GM04503 (cell line): Measurements from ENCODE around the gene TBC1D8.
"Not testable (repeated sequence)": the region's sequence is repeated elsewhere in the genome, so short reads cannot be mapped to it uniquely, and the experiment has no call there.

Source experiments
- DNase-seq: peaks from one replicate; pipeline ENCODE4 v3.0.0-alpha.2; 2012; ENCODE audit warnings: low read depth

Gene TBC1D8

DNA sequence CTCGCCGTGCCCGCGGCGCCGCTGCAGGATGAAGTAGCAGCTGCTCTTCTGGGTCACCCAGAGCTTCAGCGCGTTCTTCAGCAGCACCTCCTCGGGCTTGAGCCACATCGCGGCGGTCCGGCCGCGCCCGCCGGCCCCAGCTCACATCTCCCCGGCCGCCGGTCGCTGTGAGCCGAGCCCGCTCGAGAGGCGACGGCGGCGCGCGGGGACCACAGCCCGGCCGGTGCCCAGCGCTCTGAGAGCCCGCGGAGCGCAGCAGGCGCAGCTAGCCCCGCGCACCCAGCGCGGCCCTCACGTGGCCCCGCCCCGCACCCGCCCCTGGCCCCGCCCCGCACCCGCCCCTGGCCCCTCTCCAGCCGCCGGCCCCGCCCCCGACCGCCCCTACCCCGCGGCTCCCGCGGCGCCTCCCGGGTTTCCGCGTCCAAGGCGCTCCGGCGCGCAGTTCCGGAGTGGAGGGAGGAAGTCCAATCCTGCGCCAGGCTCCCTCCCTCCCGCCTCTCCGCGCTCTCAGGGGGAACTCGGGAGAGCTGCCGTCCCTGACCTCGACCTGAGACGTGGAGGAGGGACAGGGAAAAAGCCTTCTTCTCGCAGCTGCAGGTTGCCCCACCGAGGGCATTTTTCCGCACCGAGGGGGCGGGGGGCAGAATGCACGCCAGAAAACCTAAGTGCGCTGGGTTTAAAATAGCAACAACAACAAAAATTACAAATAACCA, at the start of gene TBC1D8:
Gene TBC1D8 (minus strand): TSS at position 237 of the 713 bp plus-strand sequence. CDS start 129 bp downstream, at position 108.
- DNase-seq: no peak

DNA sequence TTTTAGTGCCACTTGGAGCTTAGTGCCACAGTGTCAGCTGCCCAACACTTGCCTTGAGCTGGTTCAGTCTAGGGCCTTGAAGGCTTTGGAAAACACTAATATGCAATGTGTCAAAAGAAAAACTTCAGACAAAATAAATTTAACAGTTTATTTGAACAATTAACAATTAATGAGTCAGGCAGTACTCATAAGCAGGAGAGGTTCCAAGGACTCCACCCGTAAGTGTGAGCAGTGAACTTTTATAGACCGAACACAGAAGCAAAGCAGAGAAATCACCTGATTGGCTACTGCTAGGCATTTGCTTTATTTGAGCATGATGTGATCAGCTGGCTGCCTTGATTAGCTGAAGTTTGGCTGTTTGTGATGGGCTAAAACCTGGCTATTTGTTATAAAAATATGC, 49.5 kb upstream of the TBC1D8 start:
- DNase-seq: no peak

DNA sequence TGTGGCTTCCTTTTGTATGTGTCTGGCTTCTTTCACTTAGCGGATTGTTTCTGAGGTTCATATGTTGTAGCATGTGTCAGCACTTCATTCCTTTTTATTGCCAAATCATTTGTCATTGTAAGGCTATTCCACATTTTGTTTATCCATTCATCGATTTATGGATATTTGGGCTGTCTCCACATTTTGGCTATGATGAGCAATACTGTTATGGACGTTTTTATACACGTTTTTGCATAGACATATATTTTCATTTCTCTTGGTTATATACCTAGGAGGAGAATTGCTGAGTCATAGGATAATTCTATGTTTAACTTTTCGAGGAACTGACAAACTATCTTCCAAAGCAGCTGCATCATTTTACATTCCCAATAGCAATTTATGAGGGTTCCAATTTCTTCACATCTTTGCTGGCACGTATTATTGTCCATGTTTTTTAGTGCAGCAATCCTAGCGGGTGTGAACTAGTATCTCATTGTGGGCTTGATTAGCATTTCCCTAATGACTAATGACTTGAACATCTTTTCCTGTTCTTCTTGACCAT, 48.1 kb upstream of the TBC1D8 start:
- DNase-seq: no peak

DNA sequence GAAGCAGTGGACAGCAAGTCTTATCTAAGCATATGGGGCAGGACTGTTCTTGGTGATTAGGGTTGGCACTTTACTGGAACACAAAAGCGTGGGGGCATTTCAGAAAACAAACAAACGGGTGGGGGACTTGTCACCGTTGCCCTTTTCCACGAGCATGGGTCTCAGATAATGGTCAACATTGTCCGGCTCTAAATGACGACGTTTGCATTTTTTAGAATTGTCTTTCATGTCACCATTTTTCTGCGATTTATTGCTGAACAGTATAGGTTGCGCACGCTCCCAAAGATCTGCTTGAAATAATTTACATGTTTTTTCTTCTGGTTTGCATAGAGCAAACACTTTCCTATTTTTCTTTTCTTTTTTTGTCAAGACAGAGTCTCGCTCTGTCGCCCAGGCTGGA, 46.6 kb upstream of the TBC1D8 start:
- no peak for DNase-seq

DNA sequence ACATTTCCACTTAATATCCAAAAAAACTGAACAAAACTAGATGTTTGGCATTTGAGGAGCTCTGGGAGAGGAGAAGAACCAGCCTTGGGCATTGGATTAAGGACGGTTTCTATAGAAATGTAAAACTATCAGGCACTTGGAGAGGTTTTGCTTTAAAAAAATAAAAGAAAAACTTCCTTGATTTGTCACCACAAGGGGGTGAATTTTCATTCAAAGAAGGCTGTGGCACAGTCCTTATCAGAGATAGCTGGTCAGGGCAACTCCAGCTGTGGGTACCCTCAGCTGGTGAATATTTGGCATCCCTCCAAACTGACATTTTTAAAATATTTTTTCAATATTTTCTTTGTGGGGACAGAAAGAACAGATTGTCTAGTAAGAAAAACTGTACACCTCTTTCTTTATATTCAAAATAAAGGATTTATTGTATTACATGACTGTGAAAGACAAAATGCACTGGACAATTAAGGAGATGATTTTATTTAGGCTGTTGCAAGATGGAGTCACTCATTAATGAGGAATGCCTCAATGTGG, 46.1 kb upstream of the TBC1D8 start:
- no peak for DNase-seq

DNA sequence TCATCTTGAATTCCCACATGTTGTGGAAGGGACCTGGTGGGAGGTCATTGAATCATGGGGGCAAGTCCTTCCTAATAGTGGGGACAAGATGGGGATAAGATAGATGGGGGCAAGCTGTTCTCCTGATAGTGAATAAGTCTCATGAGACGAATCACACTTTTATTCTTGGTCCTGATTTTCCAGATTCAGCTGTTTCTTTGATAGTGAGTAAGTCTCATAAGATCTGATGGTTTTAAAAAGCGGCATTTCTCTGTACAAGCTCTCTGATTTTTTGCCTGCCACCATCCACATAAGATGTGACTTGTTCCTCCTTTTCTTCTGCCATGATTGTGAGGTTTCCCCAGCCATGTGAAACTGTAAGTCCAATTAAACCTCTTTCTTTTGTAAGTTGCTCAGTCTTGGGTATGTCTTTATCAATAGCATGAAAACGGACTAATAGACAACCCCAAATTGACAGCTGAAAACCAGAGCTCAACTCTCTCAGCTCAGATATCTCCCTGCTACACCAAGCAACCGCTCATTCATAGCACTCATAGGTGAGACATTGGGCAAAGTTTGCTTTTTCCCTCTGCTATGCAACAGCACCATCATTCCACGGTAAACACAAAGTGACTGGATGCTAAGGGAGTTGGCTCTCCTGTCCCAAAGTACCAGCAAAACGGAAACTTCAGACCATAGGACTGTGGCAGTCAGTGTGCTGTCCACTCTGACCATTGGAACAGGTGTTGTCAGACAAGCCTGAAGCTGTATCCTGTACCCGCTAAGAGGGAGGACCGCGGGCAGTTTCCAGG, 44.9 kb upstream of the TBC1D8 start:
- DNase-seq: no peak

DNA sequence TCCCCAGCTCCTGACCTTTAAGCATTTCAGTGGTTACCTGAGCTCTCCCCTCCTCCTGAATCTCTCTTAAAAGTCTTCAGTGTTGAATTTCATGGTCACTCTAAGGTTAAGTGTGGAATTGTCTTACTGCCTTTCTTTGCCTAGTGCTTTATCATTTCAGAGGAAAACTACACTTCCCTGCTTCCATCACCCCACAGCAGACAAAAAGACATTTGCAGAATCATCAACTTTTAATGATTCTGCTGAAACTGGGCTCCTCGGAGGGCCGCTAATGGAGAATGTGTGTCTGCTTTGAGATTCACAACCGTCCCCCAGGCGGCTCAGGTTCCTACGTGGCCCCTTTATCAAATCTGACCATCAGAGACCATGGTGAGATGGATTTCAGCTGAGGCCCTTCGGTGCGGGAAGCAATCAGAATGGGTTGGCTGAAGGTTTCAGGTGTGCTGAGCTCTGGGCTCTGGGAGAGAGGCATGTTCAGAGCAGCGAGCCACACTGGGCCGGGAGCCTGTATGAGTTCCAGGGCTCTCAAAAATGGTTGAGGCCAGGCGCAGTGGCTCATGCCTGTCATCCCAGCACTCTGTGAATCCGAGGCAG, 41.9 kb upstream of the TBC1D8 start:
- no peak for DNase-seq

DNA sequence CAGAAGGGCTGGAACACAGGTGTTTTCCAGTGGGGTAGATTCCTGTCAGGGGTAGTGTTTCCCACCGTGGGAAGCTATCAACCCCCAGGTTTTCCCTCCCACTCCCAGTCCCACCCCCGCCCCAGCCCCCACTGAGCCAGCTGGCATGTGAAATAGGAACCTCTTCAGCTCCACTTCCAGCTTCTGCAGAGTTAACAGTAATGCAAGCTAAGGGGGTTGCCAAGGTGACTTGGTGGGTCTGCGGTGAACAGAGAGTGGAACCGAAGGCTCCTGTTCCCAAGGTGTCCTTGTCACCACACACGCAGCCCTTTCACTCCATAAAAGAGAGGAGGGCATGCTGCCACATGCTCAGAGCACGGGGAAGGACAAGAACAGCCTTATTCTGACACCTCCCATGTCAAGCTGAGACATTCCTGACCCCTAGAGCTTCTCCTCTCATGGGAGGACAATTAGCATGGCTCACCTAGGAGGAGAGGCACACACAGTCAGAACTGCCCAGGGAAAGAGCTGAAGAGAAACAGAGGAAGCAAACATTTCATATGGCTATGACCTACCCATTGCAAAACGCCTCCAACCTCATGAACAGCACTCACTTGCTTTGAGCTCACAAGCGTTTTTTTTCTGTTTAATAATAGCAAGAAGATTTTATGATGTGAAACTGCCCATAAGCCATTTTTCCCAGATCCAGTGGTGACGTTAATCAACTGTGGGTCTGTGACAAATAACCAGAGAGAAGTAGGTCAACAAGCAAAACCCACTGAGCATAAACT, 39.8 kb upstream of the TBC1D8 start:
- no peak for DNase-seq

DNA sequence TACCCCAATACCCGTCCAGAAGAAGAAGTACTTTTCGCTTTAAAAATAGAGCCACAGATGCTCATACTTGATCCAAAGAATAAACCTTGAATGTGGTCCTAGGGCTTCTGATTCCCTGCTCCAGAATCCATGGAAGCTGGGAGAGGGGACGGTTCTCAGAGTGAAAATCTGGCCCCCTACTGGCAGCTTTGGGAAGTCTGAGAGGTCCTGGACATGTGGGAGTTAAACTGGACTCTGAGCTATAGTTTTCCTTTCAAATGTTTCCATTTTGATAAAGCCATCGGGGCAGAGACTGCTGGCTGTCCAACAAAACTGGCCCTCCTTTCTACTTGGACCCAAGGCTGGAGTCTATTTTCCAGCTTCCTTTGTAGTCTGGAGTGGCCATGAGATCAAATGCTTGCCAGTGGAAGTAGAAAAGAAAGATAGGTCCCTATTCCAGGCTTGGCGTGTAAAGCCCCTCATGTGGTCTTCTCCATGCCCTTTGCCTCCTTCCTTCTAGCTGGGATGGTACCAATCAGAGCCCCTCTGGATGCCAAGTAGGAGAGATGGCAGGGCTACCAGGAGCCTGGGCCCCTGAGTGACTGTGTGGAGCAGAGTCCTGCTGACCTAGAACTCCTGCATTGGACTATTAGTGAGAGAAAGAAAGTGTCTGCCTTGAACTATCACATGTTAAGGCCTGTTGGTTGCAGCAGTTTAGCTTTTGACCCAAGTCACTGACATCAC, 37.7 kb upstream of the TBC1D8 start:
- DNase-seq: no peak

DNA sequence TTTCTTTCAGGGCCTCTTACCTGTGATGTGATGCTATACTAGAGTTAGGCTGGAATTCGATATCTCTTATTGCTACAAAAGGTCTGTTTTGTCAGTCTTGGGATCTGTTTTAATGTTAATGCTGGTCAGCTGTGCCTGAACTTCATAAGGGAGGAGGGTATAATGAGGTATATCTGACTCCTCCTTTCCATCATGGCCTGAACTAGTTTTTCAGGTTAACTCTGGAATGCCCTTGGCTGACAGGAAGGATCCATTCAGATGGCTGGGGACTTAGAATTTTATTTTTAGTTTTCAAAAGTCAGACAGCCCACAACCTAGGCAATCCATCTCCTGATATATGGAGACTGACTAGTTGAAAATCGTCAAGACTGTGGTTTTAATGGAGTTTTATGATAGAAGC, 35.9 kb upstream of the TBC1D8 start:
- no peak for DNase-seq

DNA sequence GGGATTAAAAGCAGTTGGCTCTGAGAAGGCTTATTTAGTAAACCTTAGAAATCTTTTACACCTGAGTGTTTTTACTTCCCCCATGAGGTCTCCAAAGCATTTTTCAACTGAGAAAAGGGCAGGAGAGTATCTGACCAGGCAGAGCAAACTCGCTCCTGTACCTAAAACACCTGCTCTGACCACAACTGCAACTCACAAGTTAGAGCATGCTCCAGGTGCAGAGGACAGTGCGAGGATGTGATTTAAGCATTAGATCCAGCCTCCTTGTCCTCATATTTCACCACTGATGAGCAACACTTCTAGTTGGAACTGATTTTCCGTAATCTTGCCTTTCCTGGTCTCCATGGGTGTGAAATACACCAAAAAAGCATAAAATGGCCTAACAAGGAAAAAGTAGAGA, 34.5 kb upstream of the TBC1D8 start:
- no peak for DNase-seq

DNA sequence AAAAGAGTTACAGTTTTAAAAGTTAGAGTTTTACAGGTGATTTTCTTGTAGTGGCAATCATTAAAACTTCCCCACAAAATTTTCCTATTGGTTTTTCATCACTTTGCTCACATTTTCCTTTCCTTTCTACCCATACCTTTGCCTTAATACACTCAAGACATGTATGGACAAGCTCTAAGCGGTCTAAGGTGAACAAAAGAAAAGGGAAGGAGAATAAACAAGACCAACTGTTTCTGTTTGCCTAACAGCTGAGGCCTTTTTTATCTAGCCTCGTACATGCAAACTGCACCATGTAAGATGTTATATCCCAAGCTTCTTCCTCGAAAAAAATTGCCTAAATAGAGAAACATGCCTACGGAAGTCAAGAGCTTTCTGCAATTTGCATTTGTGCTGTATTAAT, 33.9 kb upstream of the TBC1D8 start:
- DNase-seq: no peak

DNA sequence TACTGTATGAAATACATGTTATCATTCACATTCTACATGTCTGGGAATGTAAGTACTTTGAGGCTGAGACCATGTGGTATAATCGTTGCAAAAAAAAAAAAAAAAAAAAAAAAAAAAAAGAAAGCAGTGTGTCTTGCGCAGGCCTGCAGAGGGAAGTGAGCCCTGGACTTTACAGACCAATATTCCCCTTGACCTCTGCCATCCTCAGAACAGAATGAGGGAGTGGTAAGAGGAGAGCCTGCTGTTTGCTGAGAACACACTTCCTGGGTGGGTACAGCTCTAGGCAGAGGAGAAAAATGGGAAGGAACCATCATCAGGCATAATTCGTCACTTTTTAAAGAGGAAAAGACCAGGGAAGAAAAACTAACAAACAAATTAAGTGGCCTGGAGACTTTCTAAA, 28.8 kb upstream of the TBC1D8 start:
- no peak for DNase-seq

DNA sequence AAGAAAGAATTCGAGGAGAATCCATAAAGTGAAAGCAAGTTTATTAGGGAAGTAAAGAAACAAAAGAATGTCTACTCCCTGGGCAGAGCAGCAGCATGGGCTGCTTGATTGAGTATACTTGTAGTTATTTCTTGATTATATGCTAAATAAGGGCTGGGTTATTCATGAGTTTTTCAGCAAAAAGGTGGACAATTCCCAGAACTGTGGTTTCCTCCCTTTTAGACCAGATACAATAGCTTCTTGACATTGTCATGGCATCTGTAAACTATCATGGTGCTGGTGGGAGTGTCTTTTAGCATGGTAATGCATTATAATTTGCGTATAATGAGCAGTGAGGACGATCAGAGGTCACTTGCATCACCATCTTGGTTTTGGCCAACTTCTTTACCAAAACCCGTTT, 25.6 kb upstream of the TBC1D8 start:
- DNase-seq: no peak

DNA sequence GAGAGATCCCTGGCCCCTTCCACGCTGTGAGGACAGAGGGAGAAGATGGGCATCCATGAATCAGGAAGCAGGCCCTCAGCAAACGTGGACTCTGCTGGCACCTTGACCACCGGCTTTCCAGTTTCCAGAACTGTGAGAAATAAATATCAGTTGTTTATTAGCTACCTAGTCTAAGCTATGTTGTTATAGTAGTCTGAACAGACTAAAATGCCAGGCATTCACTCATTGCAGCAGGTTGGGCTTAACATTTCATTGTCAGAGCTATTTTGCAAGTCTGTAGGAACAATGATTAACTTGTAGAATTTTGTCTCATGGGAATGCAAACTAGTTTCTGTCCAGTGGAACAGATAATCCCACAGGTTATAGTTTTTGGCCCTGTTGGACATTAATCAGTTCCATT, 24.8 kb upstream of the TBC1D8 start:
- DNase-seq: no peak

DNA sequence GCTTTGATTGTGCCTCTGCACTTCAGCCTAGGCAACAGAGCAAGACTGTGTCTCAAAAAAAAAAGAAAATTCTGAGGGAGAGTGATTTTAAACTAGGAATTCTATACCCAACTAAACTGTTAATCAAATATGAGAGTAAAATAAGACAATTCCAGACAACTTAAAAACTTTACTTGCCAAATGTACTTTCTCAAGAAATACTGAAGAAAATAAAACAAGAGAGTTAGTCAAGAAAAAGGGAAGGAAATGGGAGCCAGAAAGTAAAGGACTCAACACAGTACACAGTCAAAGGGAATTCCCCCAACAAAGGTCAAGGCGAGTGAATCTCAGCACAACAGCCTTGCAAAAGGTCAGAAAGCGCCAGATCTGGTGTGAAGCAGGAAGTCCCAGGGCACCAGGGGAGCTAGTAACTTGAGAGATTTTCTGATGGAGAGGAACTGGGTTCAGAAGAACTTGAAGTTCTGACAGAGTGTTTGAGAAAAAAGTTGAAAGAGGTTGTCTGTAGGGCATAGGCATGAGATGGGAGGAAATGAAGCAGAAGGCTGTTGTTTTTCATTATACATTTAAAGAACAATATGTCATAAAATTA, 22.6 kb upstream of the TBC1D8 start:
- no peak for DNase-seq

DNA sequence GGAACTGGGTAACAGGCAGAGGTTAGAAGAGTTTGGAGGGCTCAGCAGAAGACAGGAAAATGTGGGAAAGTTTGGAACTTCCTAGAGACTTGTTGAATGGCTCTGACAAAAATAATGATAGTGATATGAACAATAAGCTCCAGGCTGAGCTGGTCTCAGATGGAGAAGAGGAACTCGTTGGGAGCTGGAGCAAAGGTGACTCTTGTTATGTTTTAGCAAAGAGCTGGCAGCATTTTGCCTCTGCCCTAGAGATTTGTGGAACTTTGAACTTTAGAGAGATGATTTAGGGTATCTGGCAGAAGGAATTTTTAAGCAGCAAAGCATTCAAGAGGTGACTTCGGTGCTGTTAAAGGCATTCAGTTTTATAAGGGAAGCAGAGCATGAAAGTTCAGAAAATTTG, 18.6 kb upstream of the TBC1D8 start:
- DNase-seq: not testable (repeated sequence)

DNA sequence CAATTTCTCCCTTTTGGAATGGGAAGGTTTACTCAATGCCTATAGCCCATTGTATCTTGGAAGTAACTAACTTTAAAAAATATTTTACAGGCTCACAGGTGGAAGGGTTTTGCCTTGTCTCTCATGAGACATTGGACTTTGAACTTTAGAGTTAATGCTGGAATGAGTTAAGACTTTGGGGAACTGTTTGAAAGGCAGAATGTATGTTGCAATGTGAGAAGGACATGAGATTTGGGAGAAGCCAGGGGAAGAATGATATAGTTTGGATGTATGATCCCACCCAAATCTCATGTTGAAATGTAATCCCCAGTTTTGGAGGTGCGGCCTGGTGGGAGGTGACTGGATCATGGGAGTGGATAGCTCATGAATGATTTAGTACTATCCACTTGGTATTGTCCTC, 17.5 kb upstream of the TBC1D8 start:
- DNase-seq: no peak

DNA sequence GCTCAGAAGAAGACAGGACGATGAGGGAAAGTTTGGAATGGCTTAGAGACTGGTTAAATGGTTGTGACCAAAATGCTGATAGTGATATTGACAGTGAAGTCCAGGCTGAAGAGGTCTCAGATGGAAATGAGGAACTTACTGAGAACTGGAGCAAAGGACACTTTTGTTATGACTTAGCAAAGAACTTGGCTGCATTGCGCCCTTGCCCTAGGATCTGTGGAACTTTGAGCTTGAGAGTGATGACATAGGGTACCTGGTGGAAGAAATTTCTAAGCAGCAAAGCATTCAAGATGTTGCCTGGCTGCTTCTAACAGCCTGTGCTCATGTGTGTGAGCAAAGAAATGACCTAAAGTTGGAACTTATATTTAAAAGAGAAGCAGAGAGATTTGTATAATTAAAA, 16.4 kb upstream of the TBC1D8 start:
- DNase-seq: not testable (repeated sequence)

DNA sequence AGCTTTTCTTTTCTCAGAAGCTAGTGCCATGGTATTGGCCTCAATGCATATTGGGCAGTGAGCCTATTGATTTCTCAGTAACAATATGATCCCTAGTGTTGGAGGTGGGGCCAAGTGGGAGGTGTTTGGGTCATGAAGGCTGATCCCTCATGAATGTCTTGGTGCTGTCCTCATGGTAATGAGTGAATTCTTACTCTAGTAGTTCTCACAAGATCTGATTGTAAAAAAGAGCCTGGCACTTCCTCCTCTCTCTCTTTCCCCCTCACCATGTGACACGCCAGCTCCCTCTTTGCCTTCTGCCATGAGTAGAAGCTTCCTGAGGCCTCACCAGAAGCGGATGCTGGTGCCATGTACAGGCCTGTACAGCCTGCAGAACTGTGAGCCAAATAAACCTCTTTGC, 12.8 kb upstream of the TBC1D8 start:
- no peak for DNase-seq
